GM12878 (cell line): ENCODE measurements around the gene TSHB. TPM values are rescaled to one million over a fixed set of nuclear protein-coding genes. Genes with fewer than 3 reads are reported as not detected.

Experiments used
- ATAC-seq: fragments of 200-7000 bp; cut with Tn5 transposase; 3 replicates; pipeline ENCODE4 v1.9.1; 2020; ENCODE audit warnings: mild to moderate bottlenecking, moderate library complexity
- BruUV-seq: library from RNA; stranded (reverse); fragments of 400-500 nt; replicated peaks from 2 replicates; lab custom pipeline; 2021; lab: Mats Ljungman, UMichigan
- CTCF ChIA-PET: fragments of 300-600 bp; sonication (Branson Sonifier 250); formaldehyde crosslinking; extraction: SDS; loops from one replicate; lab custom pipeline; 2021; ENCODE audit warnings: inconsistent platforms; lab: Yijun Ruan, JAX
- POLR2A ChIA-PET: fragments of 350-600 bp; formaldehyde crosslinking; extraction: SDS; loops from one replicate; lab custom pipeline; 2021; ENCODE audit warnings: inconsistent platforms; lab: Charles Lee
- RAD21 ChIA-PET: fragments of 300-600 bp; sonication (Branson Sonifier 250); formaldehyde crosslinking; loops from one replicate; lab custom pipeline; 2023; ENCODE audit warnings: antibody characterized with exemption; ENCODE audit not compliant: unreplicated experiment; lab: Charles Lee
- SMC1A ChIA-PET: fragments of 300-600 bp; sonication (Branson Sonifier 250); formaldehyde crosslinking; loops from one replicate; lab custom pipeline; 2023; ENCODE audit not compliant: unreplicated experiment, uncharacterized antibody; lab: Charles Lee
- DNase-seq: peaks from one replicate; pipeline ENCODE4 v3.0.0-alpha.2; 2011; ENCODE audit warnings: low read depth, low spot score
- FAIRE-seq: peaks from 3 replicates; lab custom pipeline; 2011; peaks lifted over from hg19 to GRCh38; lab: Jason Lieb, UNC
- H2AFZ ChIP-seq: 2 replicates; pipeline ENCODE4 v1.6.0; 2011; ENCODE audit warnings: low read depth, low read length, control low read depth; ENCODE audit not compliant: control insufficient read depth
- H3K27ac ChIP-seq: 2 replicates; pipeline ENCODE4 v1.5.1; 2011; ENCODE audit warnings: control low read depth; ENCODE audit not compliant: control insufficient read depth, insufficient read depth
- H3K27me3 ChIP-seq, 2 experiments: replicated peaks in 1 of 2; 2 replicates each; pipeline versions ENCODE4 v1.6.0 to v1.6.1; 2011; ENCODE audit warnings: low read length in 1 of 2; ENCODE audit not compliant: control insufficient read depth in 2 of 2, insufficient read depth in 2 of 2
- H3K36me3 ChIP-seq, 2 experiments: 2 replicates each; pipeline ENCODE4 v1.5.1; 2011; ENCODE audit warnings: low read length in 1 of 2; ENCODE audit not compliant: control insufficient read depth in 2 of 2, insufficient read depth in 2 of 2
- H3K4me1 ChIP-seq: 2 replicates; pipeline ENCODE4 v1.6.1; 2011; ENCODE audit warnings: mild to moderate bottlenecking, low read length, moderate library complexity, mixed read lengths; ENCODE audit not compliant: control insufficient read depth, insufficient read depth
- H3K4me2 ChIP-seq: 2 replicates; pipeline ENCODE4 v1.6.0; 2011; ENCODE audit warnings: control low read depth; ENCODE audit not compliant: control insufficient read depth, insufficient read depth
- H3K4me3 ChIP-seq: fragments of 200-600 bp; sonication (generic); 2 replicates; pipeline ENCODE4 v1.5.1; 2016
- H3K79me2 ChIP-seq: 2 replicates; pipeline ENCODE4 v1.6.0; 2011; ENCODE audit warnings: low read length; ENCODE audit not compliant: control insufficient read depth, insufficient read depth
- H3K9ac ChIP-seq: 2 replicates; pipeline ENCODE4 v1.8.0; 2011; ENCODE audit warnings: low read length, control low read depth, mixed read lengths; ENCODE audit not compliant: control insufficient read depth, insufficient read depth
- H3K9me3 ChIP-seq: replicated peaks from 3 replicates; pipeline ENCODE4 v1.5.1; 2011; ENCODE audit warnings: mild to moderate bottlenecking, low read length; ENCODE audit not compliant: control insufficient read depth, insufficient read depth
- H4K20me1 ChIP-seq: 2 replicates; pipeline ENCODE4 v1.6.0; 2011; ENCODE audit not compliant: control insufficient read depth, insufficient read depth
- BHLHE40 ChIP-seq, 2 experiments: fragments of 450-650 bp in 1 of 2; IDR thresholded peaks; 2 replicates each; pipeline ENCODE4 v1.6.1; 2011 to 2017; ENCODE audit warnings: low read depth in 2 of 2, borderline replicate concordance in 1 of 2, improper control_type of control experiment in 1 of 2, low read length in 1 of 2, mild to moderate bottlenecking in 1 of 2
- ETV6 ChIP-seq, 2 experiments: fragments of 450-650 bp in 1 of 2; IDR thresholded peaks in 1 of 2; conservative IDR thresholded peaks in 1 of 2; 2 replicates each; pipeline ENCODE4 v1.6.1; 2014; ENCODE audit warnings: antibody characterized with exemption in 1 of 2, borderline replicate concordance in 1 of 2, low read depth in 1 of 2, mild to moderate bottlenecking in 1 of 2, moderate library complexity in 1 of 2
- JUNB ChIP-seq: IDR thresholded peaks from 2 replicates; pipeline ENCODE4 v1.6.1; 2016; ENCODE audit warnings: antibody characterized with exemption, mild to moderate bottlenecking
- NFIC ChIP-seq: IDR thresholded peaks from 2 replicates; pipeline ENCODE4 v1.6.1; 2012; ENCODE audit warnings: low read depth, mild to moderate bottlenecking, inconsistent platforms, low read length, moderate library complexity
- NR2C2 ChIP-seq: IDR thresholded peaks from 2 replicates; pipeline ENCODE4 v1.6.1; 2011; ENCODE audit warnings: borderline replicate concordance, low read depth; ENCODE audit not compliant: control insufficient read depth, insufficient read length
- RAD21 ChIP-seq: IDR thresholded peaks from 2 replicates; pipeline ENCODE4 v1.6.1; 2011; ENCODE audit warnings: mild to moderate bottlenecking, low read depth, low read length, moderate library complexity; ENCODE audit not compliant: insufficient read depth
- RUNX3 ChIP-seq: IDR thresholded peaks from 2 replicates; pipeline ENCODE4 v1.6.1; 2012; ENCODE audit warnings: low read length, inconsistent platforms
- WGBS: methylation state at CpG from one replicate; pipeline ENCODE4 v1.1.6; 2016; ENCODE audit warnings: low lambda C conversion rate; ENCODE audit not compliant: insufficient replicate concordance, insufficient coverage; ENCODE audit errors: missing lambda C conversion rate; 5-methylcytosine and 5-hydroxymethylcytosine counted together
- in situ Hi-C: fragments of 300-500 bp; cut with MboI; formaldehyde crosslinking; loops from 9 replicates; pipeline ENCODE4 v1.14.3; 2018; ENCODE audit warnings: mixed read lengths
- intact Hi-C: fragments of 100-400 bp; cut with micrococcal nuclease; formaldehyde crosslinking; loops from one replicate; pipeline ENCODE4 v1.14.2; 2022; ENCODE audit not compliant: unreplicated experiment
- polyA plus RNA-seq, 11 experiments: library from polyadenylated mRNA; depleted of rRNA in 4 of 11; unstranded in 6 of 11; stranded (reverse) in 5 of 11; fragments of >200 nt; fragmentation: Nextera tagmentation in 4 of 11; fragmentation: Illumina TruSeq in 1 of 11; extraction: Ambion mirVana in 4 of 11; extraction: Trizol in 1 of 11; gene quantifications; 1 replicate in 1 of 11; 2 replicates in 10 of 11; pipeline versions ENCODE4 v1.2.1 to v1.2.3, GENCODE V29; 2011 to 2016; ENCODE audit warnings: inconsistent platforms in 2 of 11, missing spikeins in 2 of 11, low read depth in 1 of 11
- total RNA-seq, 4 experiments: library from RNA; depleted of rRNA in 3 of 4; stranded (reverse); fragments of >200 nt in 3 of 4; fragmentation: Illumina TruSeq in 1 of 4; extraction: Trizol in 1 of 4; gene quantifications; 2 replicates each; pipeline versions ENCODE4 v1.2.1 to v1.2.3, GENCODE V29; 2013 to 2021
- TF ChIP-seq, protein P1 (sequence below): fragments of 450-650 bp; IDR thresholded peaks from 2 replicates; pipeline ENCODE4 v1.6.1; 2017; ENCODE audit warnings: mild to moderate bottlenecking, low read depth, inconsistent platforms; ENCODE audit not compliant: poor library complexity, severe bottlenecking

TSHB gene
- total and polyA plus RNA-seq, 10 of the 15 experiments (the other 5 are each of a cell fraction or from before 2014, with no cell fraction given), result not detected

DNA sequence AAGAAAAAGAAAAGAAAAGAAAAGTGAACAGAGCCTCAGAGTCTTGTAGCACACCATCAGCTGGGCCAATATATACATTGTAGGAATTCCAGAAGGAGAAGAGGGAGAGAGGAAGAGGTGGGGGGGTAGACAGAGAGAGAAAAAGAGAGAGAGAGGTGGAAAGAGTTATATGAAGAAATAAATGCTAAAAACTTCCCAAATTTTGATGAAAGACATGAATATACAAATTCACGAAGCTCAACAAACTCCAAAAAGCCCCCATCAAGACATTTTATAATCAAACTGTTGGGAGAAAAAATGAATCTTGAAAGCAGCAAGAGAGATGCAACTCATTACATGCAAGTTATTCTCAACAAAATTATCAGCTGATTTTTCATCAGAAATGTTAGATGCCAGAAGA, 41.5 kb upstream of the TSHB start:
- Histone ChIP-seq H3K36me3 (no peaks in the 10 kb centered on the region), H3K9ac (no peak overlapping the region), H3K27me3 (no peaks in the 10 kb centered on the region), H3K4me1 (no peaks in the 10 kb centered on the region), H3K4me2 (no peak overlapping the region), H3K4me3 (no peak overlapping the region), H4K20me1 (no peaks in the 10 kb centered on the region), H3K9me3 (no peaks in the 10 kb centered on the region), H3K79me2 (no peaks in the 10 kb centered on the region), H2AFZ (no peak overlapping the region), H3K27ac (no peak overlapping the region)
- DNase-seq (no peak), ATAC-seq (no peak), FAIRE-seq (no peak)
- ChIA-PET RAD21 (no interaction called here), SMC1A (interaction anchor here (0.5 to 0.8 kb wide), 2 partner anchors 65 to 160 kb away, joined by 3 to 4 read pairs; no protein-coding TSS in a partner anchor), POLR2A (interaction anchor here (0.7 kb wide), 1 partner anchor 996 kb away, joined by 3 read pairs; no protein-coding TSS in a partner anchor), CTCF (interaction anchor here (0.7 to 1.5 kb wide), 3 partner anchors 11 to 65 kb away, joined by 3 to 4 read pairs (median 3); no protein-coding TSS in a partner anchor)
- WGBS, result 0% methylated on average over 1 of the region's 1 CpG
- TF ChIP-seq RAD21 (no peak), NFIC (no peak), ETV6 (conservative IDR thresholded peaks at IDR 0.05 in 1 of 2, IDR thresholded peaks at IDR 0.05 in 1 of 2; ENCODE audit: borderline replicate concordance in 1 of 2, low read depth in 1 of 2) (no peak), JUNB (no peak), RUNX3 (no peak), NR2C2 (no peak), BHLHE40 (IDR thresholded peaks at IDR 0.05; ENCODE audit: borderline replicate concordance in 1 of 2, low read depth in 2 of 2, low read length in 1 of 2) (no peak)
- TF ChIP-seq, protein P1, sequence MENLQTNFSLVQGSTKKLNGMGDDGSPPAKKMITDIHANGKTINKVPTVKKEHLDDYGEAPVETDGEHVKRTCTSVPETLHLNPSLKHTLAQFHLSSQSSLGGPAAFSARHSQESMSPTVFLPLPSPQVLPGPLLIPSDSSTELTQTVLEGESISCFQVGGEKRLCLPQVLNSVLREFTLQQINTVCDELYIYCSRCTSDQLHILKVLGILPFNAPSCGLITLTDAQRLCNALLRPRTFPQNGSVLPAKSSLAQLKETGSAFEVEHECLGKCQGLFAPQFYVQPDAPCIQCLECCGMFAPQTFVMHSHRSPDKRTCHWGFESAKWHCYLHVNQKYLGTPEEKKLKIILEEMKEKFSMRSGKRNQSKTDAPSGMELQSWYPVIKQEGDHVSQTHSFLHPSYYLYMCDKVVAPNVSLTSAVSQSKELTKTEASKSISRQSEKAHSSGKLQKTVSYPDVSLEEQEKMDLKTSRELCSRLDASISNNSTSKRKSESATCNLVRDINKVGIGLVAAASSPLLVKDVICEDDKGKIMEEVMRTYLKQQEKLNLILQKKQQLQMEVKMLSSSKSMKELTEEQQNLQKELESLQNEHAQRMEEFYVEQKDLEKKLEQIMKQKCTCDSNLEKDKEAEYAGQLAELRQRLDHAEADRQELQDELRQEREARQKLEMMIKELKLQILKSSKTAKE, result no peak
- no TSS peak for BruUV-seq
- intact Hi-C loops, result no loop called here
- in situ Hi-C loops, result no loop called here
